IPS DF 4.7 (cell line): ENCODE data around the gene ARF1.

Experiments
- DNase-seq: peaks from one replicate; pipeline ENCODE4 v3.0.0-alpha.2; 2013; ENCODE audit warnings: low spot score; ENCODE audit errors: extremely low read depth

ARF1 gene

DNA sequence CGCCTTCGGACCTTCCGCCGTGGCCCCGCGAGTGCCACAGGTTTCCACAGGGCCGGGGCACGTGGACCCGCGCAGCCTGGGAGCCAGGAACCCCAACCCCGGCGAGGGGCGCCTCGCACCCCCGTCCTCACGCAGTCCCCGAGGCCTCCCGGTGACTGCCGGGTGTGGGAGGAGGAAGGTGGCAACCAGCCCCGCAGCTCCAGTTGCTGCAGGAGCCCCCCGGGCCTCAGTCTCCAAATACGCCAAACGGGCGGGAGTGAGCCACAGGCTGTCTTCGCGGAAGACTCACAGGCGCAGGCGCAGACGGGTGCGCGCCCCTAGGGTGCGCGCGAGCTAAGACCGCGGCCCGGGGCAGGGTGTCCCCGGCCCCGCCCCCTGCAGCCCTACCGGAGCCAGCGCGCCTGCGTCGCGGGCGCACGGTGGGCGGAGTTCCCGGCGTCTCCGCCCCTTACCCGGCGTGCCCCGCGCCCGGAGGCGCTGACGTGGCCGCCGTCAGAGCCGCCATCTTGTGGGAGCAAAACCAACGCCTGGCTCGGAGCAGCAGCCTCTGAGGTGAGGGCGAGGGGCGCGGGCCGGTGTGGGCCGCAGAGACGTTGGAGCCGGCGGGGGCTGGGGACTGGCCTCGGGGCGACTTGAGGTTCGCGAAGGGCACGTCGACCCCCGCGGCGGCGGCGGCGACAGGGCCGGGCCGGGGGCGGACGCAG lies at the start of gene ARF1:
ARF1 (plus strand) TSS at position 495 of the 704 bp plus-strand sequence. CDS start 14,407 bp downstream, outside the sequence.
- DNase-seq, result no peak

DNA sequence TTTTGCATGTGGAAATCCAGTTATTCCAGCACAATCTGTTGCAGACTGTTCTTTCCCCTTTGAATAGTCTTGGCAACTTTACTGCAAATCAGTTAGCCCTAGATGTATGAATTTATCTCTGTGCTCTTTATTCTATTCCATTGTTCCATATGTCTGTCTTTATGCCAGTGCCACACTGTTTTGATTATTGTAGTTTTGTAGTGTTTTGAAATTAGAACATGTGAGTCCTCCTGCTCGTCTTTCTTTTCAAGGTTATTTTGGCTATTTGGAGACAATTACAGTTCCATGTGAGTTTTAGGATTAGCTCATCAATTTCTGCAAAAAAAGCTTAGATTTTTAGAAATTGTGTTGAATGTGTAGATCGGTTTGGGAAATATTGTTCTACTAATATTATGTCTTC lies 49.1 kb upstream of the ARF1 start:
- no peak for DNase-seq

DNA sequence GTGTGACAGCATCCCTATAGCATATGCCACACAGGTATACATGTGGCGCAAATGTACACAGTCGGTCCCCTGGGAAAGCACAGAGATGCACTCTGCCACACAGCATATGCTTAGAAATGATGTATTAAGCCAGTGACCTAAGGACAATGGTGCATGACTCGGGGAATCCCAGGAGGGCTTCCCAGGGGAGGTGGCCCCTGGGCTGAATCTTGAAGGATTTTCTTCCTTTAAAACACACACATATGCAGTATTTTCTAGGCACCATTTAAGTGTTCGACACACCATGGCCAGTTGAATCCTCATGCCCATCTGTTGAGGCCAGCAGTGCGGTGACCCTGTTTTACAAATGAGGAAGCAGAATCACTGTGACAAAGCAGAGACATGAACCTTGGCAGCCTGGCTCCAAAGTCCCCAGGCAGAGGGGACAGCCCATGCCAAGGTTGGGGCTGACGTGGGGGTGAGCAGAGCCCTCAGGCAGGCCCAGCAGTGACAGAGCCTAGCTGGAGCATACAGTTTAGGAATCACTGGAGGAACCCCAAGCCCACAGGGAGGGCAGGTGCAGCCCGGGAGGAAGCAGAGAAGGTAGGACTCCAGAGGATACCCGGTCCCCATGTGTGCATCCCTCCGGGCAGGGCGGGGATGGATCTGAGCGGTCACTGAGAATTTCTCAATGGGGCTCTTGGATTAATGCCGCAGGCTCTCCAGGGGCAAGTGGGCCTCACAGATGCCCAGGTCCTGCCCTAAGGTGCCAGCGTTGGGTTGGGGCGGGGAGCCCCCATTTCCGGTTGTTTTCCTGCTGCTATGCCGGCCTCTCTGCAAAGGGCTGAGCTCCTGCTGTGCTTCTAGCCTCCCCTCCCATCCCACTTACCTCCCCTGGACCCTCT lies 47.3 kb upstream of the ARF1 start:
- DNase-seq, result no peak

DNA sequence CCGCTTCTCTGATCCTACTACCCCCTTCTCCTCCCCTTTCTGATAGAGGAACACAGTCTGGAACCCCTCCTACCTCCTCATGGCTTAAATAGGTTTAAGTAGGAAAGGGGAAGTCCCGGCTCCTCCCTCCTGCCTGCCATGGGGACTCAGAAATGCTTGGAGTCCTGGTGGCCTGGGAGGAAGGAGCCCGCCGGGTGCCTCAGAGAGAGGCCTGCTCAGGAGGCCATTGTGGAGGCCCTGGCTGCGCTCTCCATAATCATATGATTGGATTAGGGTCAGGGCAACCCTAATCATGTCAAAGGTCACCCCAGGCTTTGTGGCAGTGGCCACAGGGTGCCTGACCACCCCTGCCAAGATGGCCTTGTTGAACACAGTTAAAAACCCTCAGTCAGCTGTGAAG lies 46.7 kb upstream of the ARF1 start:
- no peak for DNase-seq

DNA sequence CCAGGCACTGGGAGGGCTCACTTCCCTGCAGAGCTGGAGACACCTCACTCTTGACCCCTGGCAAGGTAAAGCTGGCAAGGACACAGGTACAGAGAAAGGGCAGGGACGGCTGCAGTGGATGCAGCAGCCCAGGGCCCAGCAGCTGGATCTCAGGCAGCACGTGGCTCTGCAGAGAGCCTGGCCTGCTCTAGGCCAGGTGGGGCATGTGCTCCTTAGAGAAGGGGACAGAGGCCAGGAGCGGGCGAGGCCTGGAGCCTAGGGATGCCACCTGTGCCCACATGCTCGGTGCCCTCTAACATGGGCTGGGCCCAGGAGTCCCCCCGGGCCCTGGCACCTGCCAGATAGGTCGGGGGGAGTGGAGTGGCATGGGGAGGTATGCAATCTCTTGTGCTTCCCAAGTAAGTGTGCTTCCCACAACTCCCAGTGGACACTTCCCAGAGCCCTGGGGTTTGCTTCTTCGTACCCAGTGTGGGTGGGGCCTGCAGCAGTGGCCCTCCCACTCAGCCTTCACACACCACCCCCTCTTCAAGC lies 45.7 kb upstream of the ARF1 start:
- DNase-seq, result no peak

DNA sequence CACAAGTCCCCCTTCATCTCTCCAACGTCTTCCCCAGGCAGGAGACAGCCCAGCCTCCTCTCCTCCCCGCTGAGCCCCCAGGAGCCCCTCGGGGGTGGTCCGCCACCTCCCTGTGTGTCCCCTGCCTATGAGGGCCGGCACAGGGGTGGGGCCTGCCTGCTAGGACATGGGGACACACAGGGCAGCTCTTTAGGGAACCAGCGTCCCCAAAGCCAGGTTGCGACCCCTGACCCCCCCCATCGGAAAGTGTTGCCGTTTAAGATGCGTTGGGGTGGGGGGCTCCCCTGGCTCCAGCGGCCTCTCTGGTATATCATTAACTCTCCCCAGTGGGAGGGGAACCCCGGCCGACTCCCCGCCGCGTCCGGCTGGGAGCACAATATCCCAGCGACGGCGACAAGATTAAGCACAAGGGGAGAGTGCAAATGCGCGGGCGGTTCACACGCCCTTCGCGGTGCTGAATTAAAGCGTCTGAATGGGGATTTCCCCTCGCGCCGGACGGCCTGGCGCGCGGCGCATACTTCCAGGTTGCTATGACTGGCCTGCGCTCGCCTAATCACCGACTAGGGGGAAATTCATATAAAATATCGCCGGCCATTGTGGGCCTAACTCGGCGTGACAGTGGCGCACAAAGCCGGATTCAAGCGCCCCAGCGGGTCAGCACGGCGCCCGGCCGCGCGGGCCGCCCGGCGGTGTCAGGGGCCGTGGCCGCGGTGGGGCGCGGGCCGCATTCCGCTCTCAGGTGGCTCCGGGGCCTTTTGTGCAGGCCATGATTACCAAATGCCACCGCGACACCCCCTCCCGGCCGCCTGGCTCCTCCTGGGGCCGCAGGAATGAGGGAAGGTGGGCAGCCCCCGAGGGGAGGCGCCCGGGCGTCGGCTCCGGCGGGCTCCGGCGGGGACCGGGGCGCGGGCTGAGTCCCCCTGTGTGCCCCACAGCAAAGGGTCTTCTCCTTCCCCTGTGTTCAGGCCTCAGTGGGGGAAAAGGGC lies 44.8 kb upstream of the ARF1 start:
- no peak for DNase-seq

DNA sequence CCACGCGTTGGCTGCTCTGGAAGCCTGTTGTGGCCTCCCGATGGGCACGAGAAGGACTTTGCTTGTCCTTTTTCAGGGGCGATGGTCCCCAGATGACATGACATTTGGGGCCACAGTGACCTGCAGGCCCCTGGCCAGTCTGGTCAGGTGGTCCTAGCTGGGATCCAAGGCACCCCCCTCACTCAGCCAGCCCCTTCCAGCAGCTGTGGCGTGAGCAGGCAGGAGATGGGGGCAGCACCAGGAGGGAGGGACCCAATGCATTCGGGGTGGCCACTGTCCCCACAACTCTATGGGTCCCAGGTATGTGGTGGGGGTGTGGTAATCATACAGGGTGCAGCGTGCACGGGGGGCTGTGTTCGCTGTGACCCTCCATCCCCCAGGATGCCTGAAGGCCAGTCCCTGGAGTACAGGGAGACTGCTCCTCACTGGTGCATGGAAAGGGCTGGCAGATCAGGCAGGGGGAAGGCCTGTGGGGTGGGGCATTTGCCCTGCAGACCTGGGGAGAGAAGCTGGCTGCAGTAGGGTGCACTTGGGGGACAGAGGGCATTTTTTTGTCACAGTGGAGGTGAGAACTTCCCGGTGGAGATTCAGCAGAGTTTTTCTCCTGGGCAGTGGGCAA lies 44.0 kb upstream of the ARF1 start:
- no peak for DNase-seq

DNA sequence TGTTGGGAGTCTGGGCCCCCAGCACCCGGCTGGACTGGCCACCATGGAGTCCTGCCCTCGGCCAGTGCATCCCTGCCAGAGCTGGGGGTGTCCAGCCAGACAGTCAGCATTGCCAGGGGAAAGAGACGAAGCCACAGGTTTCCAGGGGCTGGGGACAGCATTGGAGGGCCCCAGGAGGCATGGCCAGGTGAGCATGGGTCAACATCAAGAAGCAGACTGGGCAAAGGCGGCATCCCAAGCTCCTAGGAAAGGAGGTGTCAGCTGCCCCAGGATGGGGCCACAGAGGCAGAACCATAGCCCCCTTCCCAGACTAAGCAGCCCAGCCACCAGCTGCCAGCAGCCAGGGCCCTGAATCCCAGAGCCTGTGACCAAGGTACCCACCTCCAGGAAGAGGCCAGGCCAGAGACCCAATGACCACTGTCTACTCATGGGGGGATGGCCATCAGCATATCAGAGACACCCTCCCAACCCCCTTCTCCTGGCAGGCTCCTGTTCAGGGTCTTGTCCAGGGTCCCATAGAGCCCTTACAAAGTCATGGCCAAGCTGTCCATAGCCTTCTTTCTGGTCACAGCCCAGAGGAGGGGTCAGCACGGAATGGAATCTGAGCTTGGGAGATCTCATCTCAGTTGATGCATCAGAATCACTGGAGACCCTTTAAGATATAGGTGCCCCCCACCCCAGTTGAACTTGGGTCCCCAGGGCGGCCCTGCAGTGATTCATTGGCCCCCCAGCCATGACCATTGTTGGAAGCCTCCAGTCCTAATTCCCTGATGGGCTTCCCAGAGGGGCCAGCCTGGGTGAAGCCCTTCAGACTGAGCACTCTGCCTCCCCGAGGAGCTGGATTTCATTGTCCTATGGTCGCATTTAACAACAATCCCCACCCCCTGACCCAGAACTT lies 43.3 kb upstream of the ARF1 start:
- DNase-seq, result no peak

DNA sequence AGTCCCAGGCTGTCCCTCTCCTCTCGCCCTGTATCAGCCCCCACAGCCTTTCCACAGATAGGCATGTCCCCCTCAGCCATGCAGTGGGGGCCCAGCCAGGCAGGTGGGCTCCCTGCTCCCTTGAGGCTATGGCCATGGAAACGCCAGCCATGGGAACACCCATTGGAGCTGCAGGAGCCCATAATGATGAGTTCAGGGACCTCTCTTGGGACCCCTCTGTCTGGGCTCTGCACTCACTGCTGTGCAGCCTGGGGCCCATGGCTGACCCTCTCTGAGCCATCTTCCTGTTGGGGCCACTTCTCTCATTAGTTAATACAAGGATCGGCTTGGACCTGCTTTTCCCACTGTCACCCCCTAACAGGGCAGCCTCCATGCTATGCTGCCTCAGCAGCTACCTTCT lies 42.5 kb upstream of the ARF1 start:
- no peak for DNase-seq

DNA sequence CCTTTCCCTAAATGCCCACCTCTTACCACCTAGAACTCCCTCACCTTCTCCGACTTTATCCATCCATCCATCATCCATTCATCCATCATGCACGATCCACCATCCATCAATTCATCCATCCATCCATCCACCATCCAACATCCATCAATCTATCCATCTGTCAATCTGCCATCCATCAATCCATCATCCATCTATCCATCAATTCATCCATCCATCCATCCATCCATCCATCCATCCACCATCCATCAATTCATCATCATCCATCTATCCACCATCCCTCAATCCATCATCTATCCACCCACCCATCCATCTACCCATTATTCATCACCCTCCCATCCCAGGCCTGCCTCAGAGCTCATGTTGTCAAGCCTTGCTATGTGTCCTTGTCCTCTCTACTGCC lies 41.2 kb upstream of the ARF1 start:
- no peak for DNase-seq

DNA sequence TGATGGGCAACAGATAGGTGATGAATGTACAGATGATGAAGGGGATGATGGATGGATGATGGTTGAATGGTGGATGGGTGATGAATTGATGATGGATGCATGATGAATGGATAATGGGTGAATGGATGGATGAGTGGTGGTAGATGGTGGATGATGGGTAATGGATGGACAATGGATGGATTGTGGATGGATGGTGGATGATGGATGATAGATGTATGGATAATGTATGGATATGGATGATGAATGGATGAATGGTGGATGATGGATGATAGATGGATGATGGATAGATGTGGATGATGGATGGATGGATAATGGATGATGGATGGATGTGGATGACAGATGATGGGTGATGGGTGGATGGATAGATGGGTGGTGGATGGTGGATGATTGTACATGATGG lies 40.0 kb upstream of the ARF1 start:
- no peak for DNase-seq

DNA sequence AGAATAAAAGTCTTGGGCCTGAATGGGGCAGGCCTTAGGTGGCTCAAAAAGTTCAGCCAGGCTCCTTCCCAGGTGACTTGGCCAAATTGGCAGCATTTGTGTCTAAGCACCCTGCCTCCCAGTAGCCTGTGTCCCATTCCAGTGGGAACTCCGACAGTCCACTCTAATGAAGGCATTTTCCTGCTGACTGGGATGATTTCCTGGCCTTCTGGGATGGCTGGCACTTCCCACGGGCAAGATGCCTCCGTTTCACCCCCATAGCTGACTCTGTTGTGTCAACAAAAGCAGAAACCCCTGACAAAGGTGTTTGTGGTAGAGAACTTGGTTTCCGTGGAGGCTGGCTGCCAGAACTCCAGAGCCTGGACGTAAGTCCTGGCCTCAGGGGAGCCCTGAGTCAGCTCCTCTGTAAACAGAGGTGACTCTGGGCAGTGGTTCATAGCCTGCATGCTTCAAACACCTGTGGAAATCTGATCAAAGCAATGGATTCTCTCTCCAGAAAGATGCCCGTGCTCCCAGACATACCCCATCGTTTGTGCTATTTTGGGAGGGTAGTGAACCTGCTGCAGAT lies 39.1 kb upstream of the ARF1 start:
- DNase-seq, result no peak

DNA sequence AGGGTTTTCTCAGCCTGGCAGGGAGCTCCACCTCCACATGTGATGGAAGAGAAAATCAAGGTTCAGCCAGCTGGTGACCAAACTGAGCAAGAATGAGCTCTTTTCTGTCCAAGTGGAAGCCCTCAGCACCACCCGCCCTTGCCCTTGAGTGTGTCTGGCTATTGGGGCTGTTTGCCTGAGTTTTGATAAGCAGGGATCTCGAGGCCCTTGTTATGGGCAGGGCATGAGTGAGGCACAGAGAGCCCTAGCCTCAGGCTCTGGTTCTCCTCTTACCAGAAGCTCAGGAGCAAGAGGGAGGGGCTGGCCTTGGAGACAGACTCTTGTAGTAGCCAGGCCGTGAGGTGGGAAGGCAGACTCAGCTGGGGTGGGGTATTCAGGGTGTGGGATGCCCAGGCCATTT lies 37.5 kb upstream of the ARF1 start:
- DNase-seq, result no peak

DNA sequence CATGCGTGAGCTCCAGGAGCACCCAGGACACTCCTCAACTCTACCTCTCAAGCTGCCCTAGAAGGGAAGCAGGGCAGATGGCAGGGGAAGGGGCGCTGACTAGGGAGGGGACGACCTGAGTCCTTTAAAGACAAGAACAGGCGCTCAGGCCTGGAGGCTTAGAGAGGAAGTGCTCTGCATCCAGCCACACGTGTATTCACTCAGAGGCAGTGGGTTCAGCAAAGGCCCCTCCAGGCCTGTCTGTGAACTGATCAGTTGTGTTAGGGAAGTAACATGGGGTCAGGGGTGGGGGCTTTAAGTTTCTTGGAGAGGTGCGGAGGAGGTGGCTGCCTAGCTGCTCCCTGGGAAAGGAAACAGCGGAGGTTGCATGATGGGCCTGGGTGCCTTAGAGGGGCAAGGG lies 37.1 kb upstream of the ARF1 start:
- DNase-seq, result no peak

DNA sequence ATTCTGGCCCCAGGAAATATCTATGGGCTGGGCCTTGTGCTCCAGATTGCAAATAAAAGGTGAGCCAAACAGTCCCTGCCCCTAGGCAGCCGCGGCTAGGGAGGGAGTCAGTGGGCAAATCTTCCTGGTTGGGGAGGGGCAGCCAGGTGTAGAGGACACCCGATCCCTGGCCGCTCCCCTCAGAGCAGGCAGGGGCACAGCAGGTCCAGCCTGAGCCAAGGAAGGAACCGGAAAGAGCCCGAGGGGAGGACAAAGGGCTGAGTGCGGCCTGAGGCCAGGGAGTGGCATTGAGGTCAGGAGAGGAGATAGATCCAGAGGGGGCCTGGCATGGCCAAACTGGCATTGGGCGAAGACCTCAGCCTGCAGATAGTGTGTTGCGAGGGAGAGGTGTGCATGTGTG lies 36.6 kb upstream of the ARF1 start:
- no peak for DNase-seq

DNA sequence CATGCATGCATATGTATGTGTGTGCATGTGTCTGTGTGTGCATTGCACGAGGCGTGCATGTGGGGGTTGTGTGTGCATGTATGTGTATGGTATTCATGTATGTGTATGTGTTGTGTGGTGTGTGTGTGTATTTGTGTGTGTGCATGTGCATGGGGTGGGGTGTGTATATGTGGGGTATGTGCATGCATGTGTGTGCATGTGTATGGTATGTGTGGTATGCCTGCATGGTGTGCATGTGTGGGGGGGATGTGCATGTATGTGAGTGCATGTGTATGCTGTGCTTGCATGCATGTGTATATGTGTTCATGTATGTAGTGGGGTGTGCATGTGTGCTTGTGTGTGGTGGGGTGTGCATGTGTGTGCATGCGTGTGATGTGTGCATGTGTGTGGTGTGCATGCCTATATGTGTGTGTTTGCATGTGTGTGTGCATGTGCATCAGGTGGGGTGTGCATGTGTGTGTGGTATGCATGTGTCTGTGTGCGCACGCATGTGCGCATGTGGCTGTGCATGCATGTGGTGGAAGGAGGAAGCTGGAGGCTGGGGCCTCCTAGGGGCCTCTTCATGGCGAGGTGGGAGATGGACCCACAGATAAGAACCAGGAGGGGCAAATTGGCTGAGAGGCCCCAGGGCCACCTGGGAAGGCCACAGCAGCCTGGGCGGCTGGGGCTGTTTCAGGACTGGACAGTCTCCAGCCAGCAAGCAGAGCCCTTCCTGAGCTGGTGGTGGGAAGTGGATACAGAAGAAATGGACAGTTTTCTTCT lies 35.9 kb upstream of the ARF1 start:
- DNase-seq, result no peak

DNA sequence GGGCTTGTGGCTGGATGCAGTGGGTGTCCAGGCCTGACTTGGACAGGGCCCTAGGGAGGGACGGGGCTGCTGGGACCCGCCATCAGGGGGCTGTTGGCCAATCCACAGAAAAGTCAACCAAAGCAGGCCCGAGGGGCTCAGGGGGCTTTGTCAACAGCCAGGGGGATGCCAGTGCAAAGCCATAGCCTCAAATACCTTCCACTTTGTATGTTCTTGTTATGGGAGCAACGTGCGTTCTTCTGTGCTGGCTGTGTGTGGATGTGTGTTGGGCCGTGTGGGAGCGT lies 35.4 kb upstream of the ARF1 start:
- no peak for DNase-seq

DNA sequence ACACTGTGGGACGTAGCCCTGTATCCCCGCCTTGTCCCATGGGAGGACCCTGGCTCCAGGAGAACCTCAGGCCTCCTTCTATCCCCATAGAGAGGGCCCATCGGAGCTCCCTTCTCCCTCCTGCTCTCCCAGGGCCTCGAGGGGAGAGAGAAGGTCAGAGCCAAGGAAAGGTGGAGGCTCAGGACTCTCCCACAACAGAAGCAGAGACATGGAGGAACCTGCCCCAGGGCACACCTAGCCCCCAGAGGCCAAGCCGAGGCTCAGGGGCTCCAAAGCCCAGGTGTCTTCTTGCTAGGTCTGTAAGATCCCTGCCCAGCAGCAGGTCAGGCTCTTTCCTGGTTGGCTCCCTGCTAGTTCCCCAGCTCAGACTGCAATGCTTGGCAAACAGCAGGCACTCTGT lies 34.4 kb upstream of the ARF1 start:
- no peak for DNase-seq

DNA sequence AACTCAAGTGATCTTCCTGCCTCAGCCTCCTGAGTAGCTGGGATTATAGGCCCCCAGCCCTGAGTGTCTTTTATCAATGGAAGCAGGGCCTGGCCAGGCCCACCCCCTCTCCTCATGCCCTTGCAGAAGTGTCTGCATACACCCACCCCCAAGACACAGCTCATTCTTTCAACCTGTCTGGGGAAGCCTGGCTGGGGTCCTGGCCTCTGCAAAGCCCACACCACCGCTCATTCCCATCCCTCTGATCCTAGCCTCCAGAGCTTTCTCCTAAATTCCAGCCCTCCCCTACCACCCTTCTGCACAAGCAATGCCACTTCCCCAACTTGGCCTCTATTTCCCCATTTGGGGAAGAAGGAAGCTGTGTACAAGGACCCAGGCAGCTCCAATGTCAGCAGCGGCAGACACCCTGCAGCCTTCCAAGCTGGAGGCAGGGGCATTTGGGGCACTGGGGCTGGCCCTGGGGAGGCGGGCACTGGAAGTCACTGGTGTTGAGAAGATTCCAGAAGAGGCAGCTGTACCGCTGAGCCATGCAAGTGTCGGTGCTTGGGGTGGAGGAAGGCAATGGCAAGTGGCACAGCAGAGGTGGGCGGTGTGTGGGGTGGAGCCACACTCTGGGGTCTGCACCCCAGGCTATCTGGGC lies 33.7 kb upstream of the ARF1 start:
- no peak for DNase-seq
